H9 (cell line): Measurements from ENCODE around the gene LRRFIP2. TPM values are rescaled to one million over a fixed set of nuclear protein-coding genes. Genes with fewer than 3 reads are reported as not detected.

Experiments used
- DNase-seq: peaks from one replicate; pipeline ENCODE4 v3.0.0-alpha.2; 2017
- H2AFZ ChIP-seq: one replicate; pipeline ENCODE4 v1.6.1; 2013; ENCODE audit warnings: mild to moderate bottlenecking, low read length, control low read depth, moderate library complexity
- H2AK5ac ChIP-seq: 2 replicates; pipeline ENCODE4 v1.6.1; 2013; ENCODE audit warnings: low read length, control low read depth, mixed read lengths; ENCODE audit not compliant: insufficient read length
- H2BK120ac ChIP-seq: one replicate; pipeline ENCODE4 v1.6.1; 2013; ENCODE audit warnings: low read depth, mild to moderate bottlenecking, low read length, control low read depth, inconsistent platforms; ENCODE audit not compliant: poor library complexity, severe bottlenecking
- H2BK12ac ChIP-seq: 2 replicates; pipeline ENCODE4 v1.6.1; 2013; ENCODE audit warnings: low read length, control low read depth, mixed read lengths, low read depth; ENCODE audit not compliant: insufficient read length
- H2BK15ac ChIP-seq: 2 replicates; pipeline ENCODE4 v1.6.1; 2013; ENCODE audit warnings: low read depth, low read length, control low read depth
- H2BK20ac ChIP-seq: one replicate; pipeline ENCODE4 v1.6.1; 2013; ENCODE audit warnings: low read depth, mild to moderate bottlenecking, low read length, control low read depth, inconsistent platforms; ENCODE audit not compliant: poor library complexity, severe bottlenecking
- H2BK5ac ChIP-seq: 2 replicates; pipeline ENCODE4 v1.6.1; 2013; ENCODE audit warnings: low read length, control low read depth, mixed read lengths; ENCODE audit not compliant: insufficient read length
- H3K14ac ChIP-seq: 2 replicates; pipeline ENCODE4 v1.6.1; 2013; ENCODE audit warnings: low read length, control low read depth; ENCODE audit not compliant: insufficient read depth
- H3K18ac ChIP-seq: 2 replicates; pipeline ENCODE4 v1.6.1; 2013; ENCODE audit warnings: low read depth, mild to moderate bottlenecking, mixed read lengths, low read length, control low read depth; ENCODE audit not compliant: insufficient read length
- H3K23ac ChIP-seq: 2 replicates; pipeline ENCODE4 v1.6.1; 2013; ENCODE audit warnings: low read length, control low read depth, mixed read lengths, low read depth; ENCODE audit not compliant: insufficient read length
- H3K23me2 ChIP-seq: 2 replicates; pipeline ENCODE4 v1.6.1; 2013; ENCODE audit warnings: low read depth, mild to moderate bottlenecking, mixed read lengths, low read length, control low read depth; ENCODE audit not compliant: insufficient read length, poor library complexity, severe bottlenecking
- H3K27ac ChIP-seq: 2 replicates; pipeline ENCODE4 v1.5.1; 2013; ENCODE audit warnings: low read length, control low read depth, mixed read lengths, low read depth; ENCODE audit not compliant: insufficient read length
- H3K27me3 ChIP-seq: 2 replicates; pipeline ENCODE4 v1.6.1; 2013; ENCODE audit warnings: low read length, control low read depth, inconsistent platforms; ENCODE audit not compliant: insufficient read depth
- H3K4ac ChIP-seq: 2 replicates; pipeline ENCODE4 v1.6.1; 2013; ENCODE audit warnings: low read depth, mild to moderate bottlenecking, control low read depth, inconsistent platforms, low read length, moderate library complexity
- H3K4me1 ChIP-seq: 2 replicates; pipeline ENCODE4 v1.6.1; 2013; ENCODE audit warnings: low read length, control low read depth, inconsistent platforms; ENCODE audit not compliant: insufficient read depth
- H3K4me2 ChIP-seq: 2 replicates; pipeline ENCODE4 v1.6.1; 2013; ENCODE audit warnings: low read length, control low read depth, mixed read lengths; ENCODE audit not compliant: insufficient read length, insufficient read depth
- H3K56ac ChIP-seq: 2 replicates; pipeline ENCODE4 v1.6.1; 2013; ENCODE audit warnings: low read depth, mild to moderate bottlenecking, mixed read lengths, low read length, control low read depth; ENCODE audit not compliant: insufficient read length
- H3K79me1 ChIP-seq: 2 replicates; pipeline ENCODE4 v1.6.1; 2013; ENCODE audit warnings: low read depth, mild to moderate bottlenecking, moderate library complexity, low read length, control low read depth, inconsistent platforms; ENCODE audit not compliant: insufficient read depth, poor library complexity, severe bottlenecking
- H3K79me2 ChIP-seq: 2 replicates; pipeline ENCODE4 v1.6.1; 2013; ENCODE audit warnings: low read length, control low read depth, inconsistent platforms; ENCODE audit not compliant: insufficient read depth
- H3K9ac ChIP-seq: 2 replicates; pipeline ENCODE4 v1.6.1; 2013; ENCODE audit warnings: low read length, control low read depth, mixed read lengths; ENCODE audit not compliant: insufficient read length; ENCODE audit errors: extremely low read depth
- H3K9me3 ChIP-seq: one replicate; pipeline ENCODE4 v1.6.1; 2013; ENCODE audit warnings: low read depth, low read length, inconsistent platforms; ENCODE audit not compliant: control insufficient read depth
- H3T11ph ChIP-seq: one replicate; pipeline ENCODE4 v1.6.1; 2013; ENCODE audit warnings: mild to moderate bottlenecking, low read length, control low read depth, inconsistent platforms
- H4K20me1 ChIP-seq: one replicate; pipeline ENCODE4 v1.6.1; 2013; ENCODE audit not compliant: control insufficient read depth, insufficient read length, insufficient read depth
- H4K5ac ChIP-seq: 2 replicates; pipeline ENCODE4 v1.6.1; 2013; ENCODE audit warnings: low read depth, mild to moderate bottlenecking, mixed read lengths, low read length, control low read depth; ENCODE audit not compliant: insufficient read length
- H4K8ac ChIP-seq: replicated peaks from 2 replicates; pipeline ENCODE4 v1.6.1; 2013; ENCODE audit warnings: low read length, control low read depth, mixed read lengths, low read depth; ENCODE audit not compliant: insufficient read length
- H4K91ac ChIP-seq: 2 replicates; pipeline ENCODE4 v1.6.1; 2013; ENCODE audit warnings: low read depth, mild to moderate bottlenecking, moderate library complexity, mixed read lengths, low read length, control low read depth; ENCODE audit not compliant: insufficient read length
- H3K27ac Mint-ChIP-seq, 3 experiments: 2 replicates in 2 of 3; 3 replicates in 1 of 3; pipeline ENCODE4 v1.8.0; 2020 to 2021; ENCODE audit warnings: mixed read lengths in 3 of 3, mild to moderate bottlenecking in 1 of 3, moderate library complexity in 1 of 3
- H3K27me3 Mint-ChIP-seq: 2 replicates; pipeline ENCODE4 v1.8.0; 2021; ENCODE audit warnings: low read depth, mild to moderate bottlenecking, moderate library complexity, mixed read lengths
- H3K36me3 Mint-ChIP-seq, 3 experiments: 2 replicates in 2 of 3; 3 replicates in 1 of 3; pipeline ENCODE4 v1.8.0; 2020 to 2021; ENCODE audit warnings: low read depth in 3 of 3, mixed read lengths in 3 of 3; ENCODE audit not compliant: insufficient read depth in 1 of 3
- H3K4me1 Mint-ChIP-seq, 2 experiments: 2 replicates each; pipeline ENCODE4 v1.8.0; 2020; ENCODE audit warnings: mixed read lengths in 2 of 2
- H3K4me3 Mint-ChIP-seq, 2 experiments: 2 replicates in 1 of 2; 3 replicates in 1 of 2; pipeline ENCODE4 v1.8.0; 2020 to 2021; ENCODE audit warnings: mild to moderate bottlenecking in 2 of 2, mixed read lengths in 2 of 2, moderate library complexity in 1 of 2
- H3K9me3 Mint-ChIP-seq, 2 experiments: 2 replicates in 1 of 2; 3 replicates in 1 of 2; pipeline ENCODE4 v1.8.0; 2020; ENCODE audit warnings: mild to moderate bottlenecking in 2 of 2, mixed read lengths in 2 of 2, moderate library complexity in 1 of 2
- total RNA-seq: library from RNA; stranded (reverse); gene quantifications from 2 replicates; pipeline ENCODE4 v1.2.1, GENCODE V29; 2021
- TF ChIP-seq, protein P1 (sequence below): fragments of 200-600 bp; sonication (generic); conservative IDR thresholded peaks from 3 replicates; pipeline ENCODE4 v1.8.0; 2021; ENCODE audit warnings: antibody characterized with exemption, mild to moderate bottlenecking

Gene LRRFIP2
- total RNA-seq, 1 experiment from 2014 or later, result 30.7 TPM

GRCh38 chr3:37052860-37053259, 121.5 kb downstream of the LRRFIP2 start:
- H3K23me2 ChIP-seq, result no peaks in the 10 kb centered on the region
- no peaks in the 10 kb centered on the region for H3K4me1 Mint-ChIP-seq
- H3K4me2 ChIP-seq, result no peak overlapping the region
- no peaks in the 10 kb centered on the region for H4K20me1 ChIP-seq
- H2BK120ac ChIP-seq, result no peak overlapping the region
- TF ChIP-seq, protein P1, sequence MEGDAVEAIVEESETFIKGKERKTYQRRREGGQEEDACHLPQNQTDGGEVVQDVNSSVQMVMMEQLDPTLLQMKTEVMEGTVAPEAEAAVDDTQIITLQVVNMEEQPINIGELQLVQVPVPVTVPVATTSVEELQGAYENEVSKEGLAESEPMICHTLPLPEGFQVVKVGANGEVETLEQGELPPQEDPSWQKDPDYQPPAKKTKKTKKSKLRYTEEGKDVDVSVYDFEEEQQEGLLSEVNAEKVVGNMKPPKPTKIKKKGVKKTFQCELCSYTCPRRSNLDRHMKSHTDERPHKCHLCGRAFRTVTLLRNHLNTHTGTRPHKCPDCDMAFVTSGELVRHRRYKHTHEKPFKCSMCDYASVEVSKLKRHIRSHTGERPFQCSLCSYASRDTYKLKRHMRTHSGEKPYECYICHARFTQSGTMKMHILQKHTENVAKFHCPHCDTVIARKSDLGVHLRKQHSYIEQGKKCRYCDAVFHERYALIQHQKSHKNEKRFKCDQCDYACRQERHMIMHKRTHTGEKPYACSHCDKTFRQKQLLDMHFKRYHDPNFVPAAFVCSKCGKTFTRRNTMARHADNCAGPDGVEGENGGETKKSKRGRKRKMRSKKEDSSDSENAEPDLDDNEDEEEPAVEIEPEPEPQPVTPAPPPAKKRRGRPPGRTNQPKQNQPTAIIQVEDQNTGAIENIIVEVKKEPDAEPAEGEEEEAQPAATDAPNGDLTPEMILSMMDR, result no peak
- H2AFZ ChIP-seq, result no peak overlapping the region
- no peak for DNase-seq
- H3K79me1 ChIP-seq, result no peaks in the 10 kb centered on the region
- H3K4me3 Mint-ChIP-seq, result no peak overlapping the region
- no peak overlapping the region for H3T11ph ChIP-seq
- H4K8ac ChIP-seq, result no peak overlapping the region
- no peak overlapping the region for H2BK20ac ChIP-seq
- H2BK12ac ChIP-seq, result no peak overlapping the region
- no peak overlapping the region for H3K27ac Mint-ChIP-seq
- no peak overlapping the region for H3K4ac ChIP-seq
- no peak overlapping the region for H3K14ac ChIP-seq
- no peaks in the 10 kb centered on the region for H3K27me3 ChIP-seq
- H3K23ac ChIP-seq, result no peak overlapping the region
- no peak overlapping the region for H3K9ac ChIP-seq
- peaks cover 13 to 77% (median 50%) of the 10 kb centered on the region in 3 experiments; a peak in 6 of 7 replicates for H3K36me3 Mint-ChIP-seq
- no peak overlapping the region for H2BK5ac ChIP-seq
- no peaks in the 10 kb centered on the region for H3K9me3 Mint-ChIP-seq
- H3K79me2 ChIP-seq, result no peaks in the 10 kb centered on the region
- no peak overlapping the region for H2BK15ac ChIP-seq
- H3K27me3 Mint-ChIP-seq, result no peaks in the 10 kb centered on the region
- H3K18ac ChIP-seq, result no peak overlapping the region
- H2AK5ac ChIP-seq, result no peak overlapping the region
- no peak overlapping the region for H4K91ac ChIP-seq
- H3K9me3 ChIP-seq, result no peaks in the 10 kb centered on the region
- H3K56ac ChIP-seq, result no peak overlapping the region
- no peak overlapping the region for H3K27ac ChIP-seq
- no peak overlapping the region for H4K5ac ChIP-seq
- no peaks in the 10 kb centered on the region for H3K4me1 ChIP-seq
